HEK293T (cell line): ENCODE data around the gene PCBP3.

ENCODE experiments used
- CTCF ChIA-PET: fragments of 350-600 bp; formaldehyde crosslinking; extraction: SDS; loops from one replicate; lab custom pipeline; 2021; ENCODE audit warnings: antibody characterized with exemption, inconsistent platforms; lab: Yijun Ruan, JAX
- POLR2A ChIA-PET: fragments of 350-600 bp; formaldehyde crosslinking; extraction: SDS; loops from one replicate; lab custom pipeline; 2020; ENCODE audit warnings: antibody characterized with exemption, inconsistent platforms; lab: Yijun Ruan, JAX
- DNase-seq: peaks from one replicate; pipeline ENCODE4 v3.0.0; 2012; ENCODE audit warnings: mixed read lengths; ENCODE audit errors: extremely low spot score
- ARNT ChIP-seq: fragments of 450-650 bp; IDR thresholded peaks from 2 replicates; pipeline ENCODE4 v1.6.1; 2017; ENCODE audit warnings: mild to moderate bottlenecking
- BHLHE40 ChIP-seq: fragments of 450-650 bp; IDR thresholded peaks from 2 replicates; pipeline ENCODE4 v1.6.1; 2016; ENCODE audit warnings: mild to moderate bottlenecking, moderate library complexity, borderline replicate concordance
- CTBP1 ChIP-seq: fragments of 450-650 bp; IDR thresholded peaks from 2 replicates; pipeline ENCODE4 v1.6.1; 2016; ENCODE audit warnings: borderline replicate concordance
- ELF4 ChIP-seq: fragments of 450-650 bp; IDR thresholded peaks from 2 replicates; pipeline ENCODE4 v1.6.1; 2017; ENCODE audit warnings: antibody characterized with exemption
- FOXA1 ChIP-seq: fragments of 450-650 bp; IDR thresholded peaks from 2 replicates; pipeline ENCODE4 v1.6.1; 2016; ENCODE audit warnings: mild to moderate bottlenecking
- FOXK2 ChIP-seq: fragments of 450-650 bp; IDR thresholded peaks from 2 replicates; pipeline ENCODE4 v1.6.1; 2016; ENCODE audit warnings: mild to moderate bottlenecking
- FOXM1 ChIP-seq: fragments of 450-650 bp; IDR thresholded peaks from 2 replicates; pipeline ENCODE4 v1.6.1; 2017; ENCODE audit warnings: mild to moderate bottlenecking, borderline replicate concordance
- HDGF ChIP-seq: fragments of 450-650 bp; IDR thresholded peaks from 2 replicates; pipeline ENCODE4 v1.6.1; 2017; ENCODE audit warnings: antibody characterized with exemption, borderline replicate concordance
- L3MBTL2 ChIP-seq: fragments of 450-650 bp; conservative IDR thresholded peaks from 2 replicates; pipeline ENCODE4 v1.6.1; 2016; ENCODE audit warnings: mild to moderate bottlenecking
- LEF1 ChIP-seq: fragments of 450-650 bp; IDR thresholded peaks from 2 replicates; pipeline ENCODE4 v1.6.1; 2017; ENCODE audit warnings: mild to moderate bottlenecking, borderline replicate concordance
- NFRKB ChIP-seq: fragments of 450-650 bp; IDR thresholded peaks from 2 replicates; pipeline ENCODE4 v1.6.1; 2016; ENCODE audit warnings: mild to moderate bottlenecking, moderate library complexity
- PKNOX1 ChIP-seq: fragments of 450-650 bp; IDR thresholded peaks from 2 replicates; pipeline ENCODE4 v1.6.1; 2016
- SP1 ChIP-seq: fragments of 450-650 bp; IDR thresholded peaks from 2 replicates; pipeline ENCODE4 v1.6.1; 2017
- SUZ12 ChIP-seq: fragments of 450-650 bp; IDR thresholded peaks from 2 replicates; pipeline ENCODE4 v1.6.1; 2016; ENCODE audit warnings: mild to moderate bottlenecking
- TARDBP ChIP-seq: fragments of 450-650 bp; IDR thresholded peaks from 2 replicates; pipeline ENCODE4 v1.6.1; 2016
- ZNF384 ChIP-seq: fragments of 450-650 bp; IDR thresholded peaks from 2 replicates; pipeline ENCODE4 v1.6.1; 2016

The PCBP3 gene

DNA sequence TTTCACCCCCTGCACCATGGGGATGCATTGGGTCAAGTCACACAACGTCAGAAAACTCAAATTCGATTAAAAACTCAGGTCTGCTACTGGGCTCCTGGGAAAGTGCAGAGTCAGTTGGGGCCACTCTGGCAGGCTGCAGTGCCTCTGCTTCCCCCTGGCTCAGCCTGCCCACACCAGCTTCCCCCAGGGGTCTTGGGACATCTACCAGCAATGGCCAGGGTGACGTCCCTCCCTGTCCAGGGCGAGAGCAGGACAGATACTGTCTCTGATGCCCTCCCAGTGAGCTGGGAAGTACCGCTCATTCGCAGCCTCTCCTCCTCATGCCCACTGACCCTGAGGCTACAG lies 231.9 kb downstream of the PCBP3 start:
- TF ChIP-seq PKNOX1, result no peak
- TF ChIP-seq ARNT, result no peak
- TF ChIP-seq SP1, result no peak
- no peak for TF ChIP-seq CTBP1
- no peak for TF ChIP-seq SUZ12
- no peak for TF ChIP-seq FOXK2
- ChIA-PET POLR2A (no interaction called here), CTCF (no interaction called here)
- DNase-seq, result no peak

DNA sequence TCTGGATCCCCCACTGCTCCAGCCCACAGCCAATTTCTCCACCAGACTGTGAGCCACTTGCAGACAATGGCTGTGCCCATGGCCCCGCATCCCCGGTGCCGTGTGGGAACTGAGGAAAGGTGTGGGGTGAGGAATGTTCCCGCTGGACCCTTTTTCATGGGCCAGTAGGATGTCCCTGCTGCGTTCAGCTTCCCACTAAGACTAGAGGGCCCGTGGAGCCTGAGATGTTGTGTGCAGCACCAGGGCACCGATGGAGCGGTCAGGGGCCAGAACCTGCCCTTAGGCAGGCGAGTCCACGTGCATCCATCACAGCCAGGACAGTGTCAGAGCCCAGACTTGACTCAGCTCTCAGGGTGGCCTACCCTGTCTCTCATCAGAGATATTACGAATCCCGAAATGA lies 232.4 kb downstream of the PCBP3 start:
- TF ChIP-seq L3MBTL2 (no peak), FOXA1 (no peak), ZNF384 (no peak), SUZ12 (no peak), SP1 (no peak), HDGF (no peak), TARDBP (no peak), ARNT (no peak), BHLHE40 (no peak), CTBP1 (no peak), PKNOX1 (no peak), ELF4 (no peak)
- POLR2A ChIA-PET, result no interaction called here
- DNase-seq, result no peak
- CTCF ChIA-PET, result no interaction called here

- TF ChIP-seq ZNF384, result no peak
- TF ChIP-seq TARDBP, result no peak
- TF ChIP-seq ARNT, result no peak
- TF ChIP-seq BHLHE40, result no peak
- TF ChIP-seq SP1, result no peak
- TF ChIP-seq FOXM1, result no peak
- TF ChIP-seq HDGF, result no peak
- no peak for TF ChIP-seq NFRKB
- TF ChIP-seq FOXA1, result no peak
- TF ChIP-seq SUZ12, result no peak
- TF ChIP-seq CTBP1, result no peak
- no peak for TF ChIP-seq ELF4
- TF ChIP-seq L3MBTL2, result no peak
- ChIA-PET CTCF (no interaction called here), POLR2A (no interaction called here)
- no peak for DNase-seq
Observed at GRCh38 chr21:45876381-45877170, 233.1 kb downstream of the PCBP3 start.

DNA sequence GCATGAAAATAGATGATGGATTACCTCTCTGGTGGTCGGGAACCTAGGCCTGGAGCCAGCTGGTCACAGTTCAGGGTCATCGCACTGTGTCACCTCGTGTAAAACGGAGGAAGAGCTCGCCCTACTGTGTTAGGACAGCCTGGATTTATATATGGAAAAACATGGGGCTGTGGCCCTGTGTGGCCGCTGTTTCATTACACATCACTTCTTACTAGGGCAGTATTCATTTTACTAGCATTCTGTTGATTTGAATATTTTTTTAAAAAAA lies 233.6 kb downstream of the PCBP3 start:
- no peak for TF ChIP-seq FOXM1
- TF ChIP-seq CTBP1, result no peak
- no peak for TF ChIP-seq ZNF384
- no peak for TF ChIP-seq ARNT
- TF ChIP-seq NFRKB, result no peak
- no peak for TF ChIP-seq TARDBP
- TF ChIP-seq PKNOX1, result no peak
- no peak for TF ChIP-seq FOXK2
- TF ChIP-seq BHLHE40, result no peak
- TF ChIP-seq L3MBTL2, result no peak
- no peak for TF ChIP-seq HDGF
- TF ChIP-seq SP1, result no peak
- no peak for TF ChIP-seq LEF1
- no peak for TF ChIP-seq SUZ12
- TF ChIP-seq FOXA1, result no peak
- no peak for TF ChIP-seq ELF4
- DNase-seq, result no peak
- CTCF ChIA-PET, result no interaction called here
- POLR2A ChIA-PET, result no interaction called here

DNA sequence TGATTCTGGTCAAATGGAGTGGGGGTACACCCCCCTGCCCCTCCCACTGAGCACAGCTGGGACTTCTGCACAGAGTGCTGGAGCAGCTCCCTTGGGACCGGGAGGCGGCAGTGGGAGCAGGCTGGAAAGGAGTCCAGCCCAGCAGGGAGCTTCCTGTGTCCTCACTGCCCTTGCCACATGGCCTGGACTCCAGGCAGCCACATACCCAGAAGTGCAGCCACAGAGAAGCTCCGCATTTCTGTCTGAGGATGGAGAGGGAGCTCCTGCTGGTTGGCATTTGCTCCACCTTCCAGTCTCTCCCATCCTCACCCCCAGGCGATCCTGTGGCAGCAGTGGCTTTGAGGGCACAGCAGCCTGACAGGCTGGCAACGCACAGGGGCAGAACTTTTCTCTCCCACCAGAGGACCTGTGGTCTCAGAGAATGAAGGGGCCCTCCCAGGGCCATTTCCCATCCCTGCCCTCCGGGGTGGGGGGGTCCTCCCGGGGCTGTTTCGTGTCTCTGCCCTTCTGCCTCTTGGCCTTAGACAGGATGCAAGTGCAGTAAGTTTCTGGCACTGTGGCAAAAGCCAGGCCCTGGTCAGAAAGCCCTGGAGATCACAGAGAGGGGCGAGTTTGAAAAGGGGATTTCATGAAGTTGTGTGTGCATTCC lies 234.4 kb downstream of the PCBP3 start:
- TF ChIP-seq BHLHE40 (no peak), LEF1 (no peak), SUZ12 (no peak), NFRKB (no peak), ARNT (no peak), FOXK2 (no peak), CTBP1 (no peak), SP1 (no peak), TARDBP (no peak), ZNF384 (no peak), PKNOX1 (no peak), FOXM1 (no peak), ELF4 (no peak)
- CTCF ChIA-PET, result no interaction called here
- POLR2A ChIA-PET, result no interaction called here
- DNase-seq, result no peak
